Measurements from ENCODE around the gene MICOS13. TPM values are rescaled to one million over a fixed set of nuclear protein-coding genes. Genes with fewer than 3 reads are reported as not detected.

The MICOS13 gene
- total RNA-seq, 2 experiments from 2014 or later, result 21.7 to 23.0 TPM

GRCh38 chr19:5700455-5701092 lies 20.3 kb upstream of the MICOS13 start:
- ChIA-PET CTCF (no interaction called here), POLR2A (no interaction called here)
- H3K4me1 Mint-ChIP-seq (ENCODE audit: low read depth), result no peaks in the 10 kb centered on the region
- Histone ChIP-seq H3K36me3 (ENCODE audit: insufficient read depth, low read length) (peaks cover 66% of the 10 kb centered on the region), H3K4me3 (ENCODE audit: low read length) (no peak overlapping the region), H3K4me1 (ENCODE audit: insufficient read depth, low read length) (no peaks in the 10 kb centered on the region), H3K9me3 (ENCODE audit: control insufficient read depth in 1 of 2, insufficient read depth in 1 of 2, low read length in 2 of 2) (peaks cover 0 to 6% of the 10 kb centered on the region in 2 experiments), H3K27me3 (ENCODE audit: control insufficient read depth in 1 of 2, insufficient read depth in 2 of 2, low read length in 2 of 2) (no peaks in the 10 kb centered on the region), H3K27ac (ENCODE audit: low read depth in 1 of 2, low read length in 2 of 2) (no peak overlapping the region)
- DNase-seq (no peak), ATAC-seq (ENCODE audit: poor library complexity) (no peak)
- H3K9me3 Mint-ChIP-seq, result no peaks in the 10 kb centered on the region
- no peak for TF ChIP-seq CTCF (IDR thresholded peaks at IDR 0.05)
- intact Hi-C loops (cut with DNase I, micrococcal nuclease), result no loop called here
- no peak overlapping the region for H3K27ac Mint-ChIP-seq
- H3K36me3 Mint-ChIP-seq (ENCODE audit: low read depth), result peaks cover 46% of the 10 kb centered on the region
- no peak overlapping the region for H3K4me3 Mint-ChIP-seq
- no peaks in the 10 kb centered on the region for H3K27me3 Mint-ChIP-seq

GRCh38 chr19:5698635-5699422 lies 18.5 kb upstream of the MICOS13 start:
- no peak overlapping the region for H3K27ac Mint-ChIP-seq
- intact Hi-C loops (cut with DNase I, micrococcal nuclease), result no loop called here
- ChIA-PET POLR2A (interaction anchor here (0.9 to 1.7 kb wide), 2 partner anchors 9 to 21 kb away, joined by 3 to 4 read pairs; partner anchors contain the start of genes CATSPERD, LONP1 and RPL36), CTCF (no interaction called here)
- no peak overlapping the region for H3K27ac ChIP-seq (ENCODE audit: low read depth in 1 of 2, low read length in 2 of 2)
- no peaks in the 10 kb centered on the region for H3K27me3 ChIP-seq (ENCODE audit: control insufficient read depth in 1 of 2, insufficient read depth in 2 of 2, low read length in 2 of 2)
- no peak for TF ChIP-seq CTCF (IDR thresholded peaks at IDR 0.05)
- peaks cover 58% of the 10 kb centered on the region for H3K36me3 Mint-ChIP-seq (ENCODE audit: low read depth)
- ATAC-seq (ENCODE audit: poor library complexity) (no peak), DNase-seq (peak in 1 of 14 experiments; percentile 31)
- no peak overlapping the region for H3K4me3 ChIP-seq (ENCODE audit: low read length)
- no peaks in the 10 kb centered on the region for H3K27me3 Mint-ChIP-seq
- no peaks in the 10 kb centered on the region for H3K9me3 Mint-ChIP-seq
- peaks cover 68% of the 10 kb centered on the region for H3K36me3 ChIP-seq (ENCODE audit: insufficient read depth, low read length)
- peaks cover 0 to 6% of the 10 kb centered on the region in 2 experiments for H3K9me3 ChIP-seq (ENCODE audit: control insufficient read depth in 1 of 2, insufficient read depth in 1 of 2, low read length in 2 of 2)
- no peak overlapping the region for H3K4me3 Mint-ChIP-seq
- no peaks in the 10 kb centered on the region for H3K4me1 Mint-ChIP-seq (ENCODE audit: low read depth)
- H3K4me1 ChIP-seq (ENCODE audit: insufficient read depth, low read length), result no peaks in the 10 kb centered on the region

GRCh38 chr19:5697890-5698634 lies 17.7 kb upstream of the MICOS13 start:
- Mint-ChIP-seq H3K36me3 (ENCODE audit: low read depth) (peaks cover 58% of the 10 kb centered on the region), H3K4me3 (no peak overlapping the region), H3K9me3 (no peaks in the 10 kb centered on the region), H3K27ac (no peak overlapping the region), H3K27me3 (no peaks in the 10 kb centered on the region), H3K4me1 (ENCODE audit: low read depth) (no peaks in the 10 kb centered on the region)
- peaks cover 68% of the 10 kb centered on the region for H3K36me3 ChIP-seq (ENCODE audit: insufficient read depth, low read length)
- H3K27ac ChIP-seq (ENCODE audit: low read depth in 1 of 2, low read length in 2 of 2), result no peak overlapping the region
- H3K27me3 ChIP-seq (ENCODE audit: control insufficient read depth in 1 of 2, insufficient read depth in 2 of 2, low read length in 2 of 2), result no peaks in the 10 kb centered on the region
- H3K4me1 ChIP-seq (ENCODE audit: insufficient read depth, low read length), result no peaks in the 10 kb centered on the region
- no peak for TF ChIP-seq CTCF (IDR thresholded peaks at IDR 0.05)
- ATAC-seq (ENCODE audit: poor library complexity) (no peak), DNase-seq (peak in 1 of 14 experiments; percentile 33)
- CTCF ChIA-PET, result no interaction called here
- intact Hi-C loops (cut with DNase I, micrococcal nuclease), result no loop called here
- POLR2A ChIA-PET, result interaction anchor here (1.7 kb wide), 1 partner anchor 8 kb away, joined by 4 read pairs; the partner anchor contains the start of gene RPL36
- peaks cover 0 to 6% of the 10 kb centered on the region in 2 experiments for H3K9me3 ChIP-seq (ENCODE audit: control insufficient read depth in 1 of 2, insufficient read depth in 1 of 2, low read length in 2 of 2)
- no peak overlapping the region for H3K4me3 ChIP-seq (ENCODE audit: low read length)

Data from CD4-positive, alpha-beta T cell (primary cell).